NCI-H1436 (cell line): ENCODE data around the gene KRTAP5-11.
"Not testable (repeated sequence)": the region's sequence is repeated elsewhere in the genome, so short reads cannot be mapped to it uniquely, and the experiment has no call there.

Source experiments
- DNase-seq: peaks from one replicate; lab custom pipeline; 2025; lab: John Stamatoyannopoulos, UW

KRTAP5-11 gene, protein sequence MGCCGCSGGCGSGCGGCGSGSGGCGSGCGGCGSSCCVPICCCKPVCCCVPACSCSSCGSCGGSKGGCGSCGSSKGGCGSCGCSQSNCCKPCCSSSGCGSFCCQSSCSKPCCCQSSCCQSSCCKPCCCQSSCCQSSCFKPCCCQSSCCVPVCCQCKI

DNA sequence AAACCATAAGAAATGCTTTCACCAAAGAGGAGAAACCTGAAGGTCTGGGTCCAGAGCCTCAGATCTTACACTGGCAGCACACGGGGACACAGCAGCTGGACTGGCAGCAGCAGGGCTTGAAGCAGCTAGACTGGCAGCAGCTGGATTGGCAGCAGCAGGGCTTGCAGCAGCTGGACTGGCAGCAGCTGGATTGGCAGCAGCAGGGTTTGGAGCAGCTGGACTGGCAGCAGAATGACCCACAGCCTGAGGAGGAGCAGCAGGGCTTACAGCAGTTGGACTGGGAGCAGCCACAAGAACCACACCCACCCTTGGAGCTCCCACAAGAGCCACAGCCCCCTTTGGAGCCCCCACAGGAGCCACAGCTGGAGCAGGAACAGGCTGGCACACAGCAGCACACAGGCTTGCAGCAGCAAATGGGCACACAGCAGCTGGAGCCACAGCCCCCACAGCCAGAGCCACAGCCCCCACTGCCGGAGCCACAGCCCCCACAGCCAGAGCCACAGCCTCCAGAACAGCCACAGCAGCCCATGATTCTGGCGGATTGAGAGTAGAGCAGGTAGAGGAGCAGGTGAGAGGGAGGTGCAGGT, at the start of gene KRTAP5-11:
KRTAP5-11 (minus strand) TSS at position 567 of the 587 bp plus-strand sequence; CDS start at position 529, 38 bp downstream.
- no peak for DNase-seq

DNA sequence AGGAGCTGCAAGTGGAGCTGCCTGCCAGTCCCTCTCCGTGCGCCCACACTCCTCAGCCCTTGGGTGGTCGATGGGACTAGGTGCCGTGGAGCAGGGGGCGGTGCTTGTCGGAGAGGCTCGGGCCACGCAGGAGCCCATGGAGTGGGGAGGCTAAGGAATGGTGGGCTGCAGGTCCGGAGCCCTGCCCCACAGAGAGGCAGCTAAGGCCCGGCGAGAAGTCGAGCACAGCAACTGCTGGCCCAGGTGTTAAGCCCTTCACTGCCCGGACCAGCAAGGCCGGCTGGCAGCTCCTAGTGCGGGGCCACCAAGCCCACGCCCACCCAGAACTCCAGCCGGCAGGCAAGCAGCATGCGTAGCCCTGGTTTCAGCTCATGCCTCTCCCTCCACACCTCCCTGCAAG, 48.9 kb upstream of the KRTAP5-11 start:
- not testable (repeated sequence) for DNase-seq

DNA sequence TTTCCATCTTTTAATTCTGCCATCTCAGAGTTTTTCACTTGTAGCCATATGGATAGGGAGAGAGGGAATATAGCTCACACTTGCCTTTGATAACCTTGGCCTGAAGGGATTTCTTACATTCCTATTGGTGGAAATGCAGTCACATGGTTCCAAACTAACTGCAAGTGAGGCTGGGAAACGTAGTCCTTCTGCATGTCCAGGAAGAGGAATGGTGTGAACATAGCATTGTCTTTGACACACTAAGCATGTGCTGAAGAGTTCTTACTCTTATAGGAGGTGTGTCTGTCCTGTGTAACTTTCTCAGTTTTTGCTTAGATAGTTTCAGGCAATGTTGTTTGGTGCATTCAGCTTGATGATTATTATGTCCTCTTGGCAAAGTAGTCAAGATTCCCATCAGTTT, 47.4 kb upstream of the KRTAP5-11 start:
- DNase-seq: not testable (repeated sequence)

DNA sequence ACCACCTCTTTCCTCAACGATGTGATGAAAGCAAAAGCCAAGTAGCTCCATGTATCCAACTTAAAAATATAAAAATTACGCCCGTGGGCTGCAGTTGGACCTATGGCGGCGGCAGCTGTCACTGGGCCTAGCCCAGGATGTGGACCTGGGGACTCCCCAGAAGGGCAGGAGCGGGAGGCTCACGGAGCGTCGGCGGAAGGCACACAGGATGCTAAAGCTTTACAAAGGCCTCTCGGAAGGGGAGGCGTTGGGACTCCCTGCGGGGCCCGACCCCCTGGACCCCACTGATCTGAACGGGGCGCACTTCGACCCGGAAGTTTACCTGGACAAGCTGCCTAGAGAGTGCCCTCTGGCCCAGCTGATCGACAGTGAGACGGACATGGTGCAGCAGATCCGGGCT, 46.3 kb upstream of the KRTAP5-11 start:
- not testable (repeated sequence) for DNase-seq

DNA sequence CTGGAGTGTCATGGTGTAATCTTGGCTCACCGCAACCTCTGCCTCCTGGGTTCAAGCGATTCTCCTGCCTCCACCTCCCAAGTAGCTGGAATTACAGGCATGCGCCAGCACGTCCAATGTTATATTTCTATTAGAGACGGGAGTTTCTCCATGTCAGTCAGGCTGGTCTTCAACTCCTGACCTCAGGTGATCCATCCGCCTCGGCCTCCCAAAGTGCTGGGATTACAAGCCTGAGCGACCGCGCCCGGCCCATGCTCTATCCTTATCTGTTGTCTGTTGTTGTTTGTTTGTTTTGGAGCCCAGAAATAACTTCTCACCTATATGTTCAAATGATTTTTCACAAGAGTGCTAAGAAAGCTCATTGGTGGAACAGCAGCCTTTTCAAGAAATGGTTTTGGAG, 40.6 kb upstream of the KRTAP5-11 start:
- DNase-seq: not testable (repeated sequence)

DNA sequence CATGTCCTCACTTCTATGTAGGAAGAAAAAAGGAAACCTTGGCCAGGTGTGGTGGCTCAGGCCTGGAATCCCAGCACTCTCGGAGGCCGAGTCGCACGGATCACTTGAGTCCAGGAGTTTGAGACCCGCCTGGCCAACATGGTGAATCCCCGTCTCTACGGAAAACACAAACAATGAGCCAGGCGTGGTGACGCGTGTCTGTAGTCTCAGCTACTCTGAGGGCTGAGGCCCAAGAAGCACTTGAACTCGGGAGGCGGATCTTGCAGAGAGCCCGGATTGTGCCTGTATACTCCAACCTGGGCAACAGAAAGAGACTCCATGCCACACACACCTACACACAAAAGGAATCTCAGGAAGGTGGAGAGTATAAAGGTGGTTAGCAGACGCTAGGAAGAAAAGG, 39.9 kb upstream of the KRTAP5-11 start:
- not testable (repeated sequence) for DNase-seq

DNA sequence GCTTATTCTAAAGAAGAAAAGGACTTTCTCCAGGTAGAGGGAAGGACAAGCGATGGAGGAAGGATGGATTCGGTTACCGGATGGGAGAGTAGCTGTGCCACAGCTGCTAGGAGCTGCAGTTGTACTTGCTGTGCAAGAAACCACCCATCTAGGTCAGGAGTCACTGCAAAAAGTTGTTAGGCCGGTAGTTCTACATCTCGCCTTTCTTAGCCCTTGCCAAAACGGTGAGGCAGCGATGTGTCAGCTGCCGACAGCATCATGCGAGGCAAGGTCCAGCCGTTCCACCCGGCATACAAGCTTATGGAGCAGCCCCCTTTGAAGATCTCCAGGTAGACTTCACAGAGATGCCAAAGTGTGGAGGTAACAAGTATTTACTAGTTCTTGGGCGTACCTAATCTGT, 32.3 kb upstream of the KRTAP5-11 start:
- DNase-seq: not testable (repeated sequence)

DNA sequence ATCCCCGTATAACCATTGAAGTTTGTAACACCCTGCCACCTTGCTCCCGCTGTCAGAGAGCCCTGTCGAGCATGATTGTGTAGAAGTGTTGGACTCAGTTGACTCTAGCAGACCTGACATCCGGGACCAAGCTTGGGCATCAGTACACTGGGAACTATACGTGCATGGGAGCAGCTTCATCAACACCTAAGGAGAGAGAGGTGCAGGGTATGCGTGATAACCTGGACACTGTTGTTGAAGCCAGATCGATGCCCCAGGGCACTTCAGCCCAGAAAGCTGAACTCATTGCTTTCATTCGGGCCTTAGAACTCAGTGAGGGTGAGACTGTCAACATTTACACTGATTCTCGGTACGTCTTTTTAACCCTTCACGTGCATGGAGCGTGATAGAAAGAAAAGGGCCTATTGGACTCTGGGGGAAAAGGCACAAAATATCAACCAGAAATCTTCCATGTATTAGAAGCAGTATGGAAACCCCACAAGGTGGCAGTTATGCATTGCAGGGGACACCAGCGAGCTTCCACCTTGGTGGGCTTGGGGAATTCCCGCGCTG, 31.8 kb upstream of the KRTAP5-11 start:
- not testable (repeated sequence) for DNase-seq

DNA sequence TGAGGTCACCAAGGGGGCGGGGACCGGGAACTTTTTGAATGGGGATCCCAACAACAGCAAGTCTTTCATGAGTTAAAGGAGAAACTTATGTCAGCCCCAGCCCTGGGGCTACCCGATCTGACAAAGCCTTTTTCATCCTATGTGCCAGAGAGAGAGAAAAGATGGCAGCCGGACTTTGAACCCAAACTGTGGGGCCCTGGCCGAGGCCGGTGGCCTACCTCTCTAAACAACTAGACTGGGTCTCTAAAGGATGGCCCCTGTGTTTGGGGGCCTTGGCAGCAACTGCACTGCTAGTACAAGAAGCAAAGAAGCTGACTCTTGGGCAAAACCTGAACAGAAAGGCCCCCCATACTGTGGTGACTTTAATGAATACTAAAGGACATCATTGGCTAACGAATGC, 31.3 kb upstream of the KRTAP5-11 start:
- DNase-seq: not testable (repeated sequence)

DNA sequence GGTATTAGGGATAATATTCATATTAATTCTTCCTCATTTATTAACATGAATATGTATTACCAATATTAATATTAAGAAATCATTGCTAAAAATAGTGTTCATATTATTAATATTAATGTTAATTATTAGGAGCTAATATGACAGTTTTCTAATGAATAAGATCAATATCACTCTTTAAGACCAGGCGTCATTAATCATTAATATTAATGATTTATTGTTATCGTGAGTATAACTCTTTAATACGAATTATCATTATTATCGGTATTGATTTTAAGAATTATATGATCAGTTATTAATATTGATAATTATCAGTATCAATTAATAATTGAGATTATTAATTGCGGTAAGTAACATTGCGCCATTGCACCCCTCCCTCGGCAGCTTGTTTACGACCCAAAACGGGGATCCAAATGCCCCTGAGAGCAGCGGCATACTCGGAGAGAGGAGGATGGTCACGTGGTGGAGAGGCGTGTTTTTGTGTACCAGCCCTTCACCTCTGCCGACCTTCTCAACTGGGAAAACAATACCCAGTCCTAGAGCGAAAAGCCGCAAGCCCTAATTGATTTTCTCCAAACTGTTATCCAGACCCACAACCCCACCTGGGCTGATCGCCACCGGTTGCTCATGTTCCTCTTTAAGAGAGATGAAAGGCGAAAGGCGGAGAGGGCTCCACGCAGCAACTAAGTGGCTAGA, 28.7 kb upstream of the KRTAP5-11 start:
- not testable (repeated sequence) for DNase-seq

DNA sequence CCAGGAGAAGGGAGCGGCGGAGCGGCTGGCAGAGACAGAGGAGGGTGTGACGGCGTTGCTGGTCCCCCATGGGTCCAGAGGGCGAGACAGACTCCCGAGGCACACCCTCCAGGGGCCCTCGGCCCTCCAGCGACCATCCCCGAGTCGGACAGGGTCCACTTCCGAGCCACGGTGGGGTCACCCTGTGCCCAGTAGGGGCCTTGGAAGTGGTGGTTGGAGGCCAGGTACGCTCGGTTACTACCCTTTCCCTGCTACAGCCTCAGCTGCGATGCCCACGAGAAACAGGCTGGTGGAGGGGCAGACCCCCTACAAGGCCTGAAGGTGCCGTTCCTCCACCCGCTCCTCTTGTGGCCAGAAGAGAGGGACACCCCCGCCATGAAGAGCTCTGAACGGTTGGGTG, 25.6 kb upstream of the KRTAP5-11 start:
- not testable (repeated sequence) for DNase-seq

DNA sequence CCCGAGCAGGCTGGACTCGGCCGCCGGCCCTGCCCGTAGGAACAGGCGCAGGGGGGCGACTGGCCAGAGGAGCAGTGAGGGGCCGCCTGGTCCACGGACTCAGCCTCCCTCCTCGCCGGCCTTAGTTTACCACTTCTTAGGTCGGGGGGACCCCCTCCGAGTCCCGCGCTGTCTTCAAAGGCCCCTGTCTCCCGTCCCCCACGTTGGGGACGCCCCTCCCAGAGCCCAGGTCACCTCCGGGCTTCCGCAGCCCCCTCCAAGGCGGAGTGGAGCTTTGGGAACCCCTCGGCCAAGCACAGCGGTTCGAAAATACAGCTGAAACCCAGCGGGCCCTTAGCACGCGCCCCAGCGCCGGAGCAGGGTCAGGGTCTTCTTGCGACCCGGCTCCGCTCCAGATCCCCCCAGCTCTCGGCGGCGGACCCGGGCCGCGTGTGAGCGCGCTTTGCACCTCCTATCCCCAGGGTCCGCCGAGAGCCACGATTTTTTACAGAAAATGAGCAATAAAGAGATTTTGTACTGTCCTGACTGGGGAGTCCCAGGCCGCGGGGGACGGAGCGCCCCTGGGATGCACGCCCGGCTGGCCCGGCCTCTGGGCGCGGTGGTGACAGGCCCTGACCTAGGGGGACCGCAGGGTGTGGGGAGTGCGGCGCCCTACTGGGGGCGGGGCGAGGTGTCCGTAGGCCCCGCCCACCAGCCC, 25.0 kb upstream of the KRTAP5-11 start:
- not testable (repeated sequence) for DNase-seq

DNA sequence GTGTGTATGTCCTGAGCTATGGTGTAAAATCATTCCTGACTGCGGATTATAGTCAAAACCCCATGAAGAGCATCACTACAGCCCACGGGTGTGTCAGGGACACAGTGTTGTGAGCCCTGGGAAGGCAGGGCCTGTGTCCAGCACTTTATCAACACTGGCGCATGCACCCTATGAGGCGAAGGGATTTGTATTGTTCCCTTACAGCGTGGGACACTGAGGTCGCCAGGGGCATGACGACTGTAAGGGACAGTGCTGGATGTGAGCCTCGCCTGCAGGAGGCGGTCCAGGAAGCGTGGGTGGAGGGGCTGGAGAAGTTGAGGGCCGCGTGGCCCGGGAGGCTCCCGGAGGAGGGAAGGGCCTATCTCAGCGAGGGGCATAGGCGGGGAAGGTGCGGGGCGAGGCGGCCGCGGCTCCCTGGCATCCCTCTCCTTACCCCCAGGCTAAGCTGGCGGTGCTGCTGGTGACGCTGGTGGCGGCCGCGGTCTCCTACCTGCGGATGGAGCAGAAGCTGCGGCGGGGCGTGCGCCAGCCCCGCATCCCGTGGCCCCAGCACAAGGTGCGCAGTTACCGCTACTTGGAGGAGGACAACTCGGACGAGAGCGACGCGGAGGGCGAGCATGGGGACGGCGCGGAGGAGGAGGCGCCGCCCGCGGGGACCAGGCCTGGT, 24.3 kb upstream of the KRTAP5-11 start:
- DNase-seq: not testable (repeated sequence)

DNA sequence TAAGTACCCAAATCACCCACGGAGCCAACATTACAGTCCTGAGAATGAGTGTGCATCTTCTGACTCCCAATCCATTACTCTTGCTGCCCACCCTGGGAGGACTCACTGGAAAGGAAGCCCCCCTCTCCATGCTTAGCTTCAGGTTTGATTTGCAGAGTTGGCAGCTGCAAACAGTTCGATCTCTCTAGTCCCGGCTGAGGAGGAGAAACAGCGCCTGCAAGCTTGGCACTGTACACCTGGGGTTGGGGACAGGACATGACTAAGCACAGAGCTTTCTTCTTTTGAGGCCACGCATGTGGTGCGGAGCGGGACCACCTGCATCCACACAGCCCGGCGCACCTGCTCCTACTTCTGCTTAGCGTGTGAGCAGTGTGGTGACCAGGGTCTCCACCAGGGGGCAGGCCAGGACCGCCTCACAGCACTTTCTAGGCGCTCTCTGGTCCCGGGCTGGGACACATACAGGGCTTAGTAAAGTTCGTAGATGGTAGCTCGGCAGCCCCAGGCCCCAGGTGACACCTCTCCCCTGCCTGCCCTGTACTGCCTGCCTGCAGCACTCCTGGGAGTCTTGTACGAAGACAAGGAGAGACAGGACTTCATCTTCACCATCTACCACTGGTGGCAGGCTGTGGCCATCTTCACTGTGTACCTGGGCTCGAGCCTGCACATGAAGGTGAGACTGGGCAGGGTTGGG, 22.3 kb upstream of the KRTAP5-11 start:
- not testable (repeated sequence) for DNase-seq

DNA sequence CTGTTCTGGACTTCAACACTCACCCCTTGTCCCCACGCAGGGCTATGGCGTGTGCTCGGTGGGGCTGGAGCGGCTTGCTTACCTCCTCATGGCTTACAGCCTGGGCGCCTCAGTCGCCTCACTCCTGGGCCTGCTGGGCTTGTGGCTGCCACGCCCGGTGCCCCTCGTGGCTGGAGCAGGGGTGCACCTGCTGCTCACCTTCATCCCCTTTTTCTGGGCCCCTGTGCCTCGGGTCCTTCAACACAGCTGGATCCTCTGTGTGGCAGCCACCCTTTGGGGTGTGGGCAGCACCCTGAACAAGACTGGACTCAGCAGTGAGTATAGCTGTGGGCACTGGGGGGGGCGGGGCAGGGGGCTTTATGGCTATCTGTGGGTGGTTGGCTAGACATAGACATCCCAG, 20.5 kb upstream of the KRTAP5-11 start:
- DNase-seq: not testable (repeated sequence)

DNA sequence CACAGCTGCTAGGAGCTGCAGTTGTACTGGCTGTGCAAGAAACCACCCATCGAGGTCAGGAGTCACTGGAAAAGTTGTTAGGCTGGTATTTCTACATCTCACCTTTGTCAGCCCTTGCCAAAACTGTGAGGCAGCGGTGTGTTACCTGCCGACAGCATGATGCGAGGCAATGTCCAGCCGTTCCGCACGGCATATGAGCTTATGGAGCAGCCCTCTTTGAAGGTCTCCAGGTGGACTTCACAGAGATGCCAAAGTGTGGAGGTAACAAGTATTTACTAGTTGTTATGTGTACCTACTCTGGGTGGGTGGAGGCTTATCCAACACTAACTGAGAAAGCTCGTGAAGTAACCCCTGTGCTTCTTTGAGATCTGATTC, 6.9 kb upstream of the KRTAP5-11 start:
- not testable (repeated sequence) for DNase-seq

DNA sequence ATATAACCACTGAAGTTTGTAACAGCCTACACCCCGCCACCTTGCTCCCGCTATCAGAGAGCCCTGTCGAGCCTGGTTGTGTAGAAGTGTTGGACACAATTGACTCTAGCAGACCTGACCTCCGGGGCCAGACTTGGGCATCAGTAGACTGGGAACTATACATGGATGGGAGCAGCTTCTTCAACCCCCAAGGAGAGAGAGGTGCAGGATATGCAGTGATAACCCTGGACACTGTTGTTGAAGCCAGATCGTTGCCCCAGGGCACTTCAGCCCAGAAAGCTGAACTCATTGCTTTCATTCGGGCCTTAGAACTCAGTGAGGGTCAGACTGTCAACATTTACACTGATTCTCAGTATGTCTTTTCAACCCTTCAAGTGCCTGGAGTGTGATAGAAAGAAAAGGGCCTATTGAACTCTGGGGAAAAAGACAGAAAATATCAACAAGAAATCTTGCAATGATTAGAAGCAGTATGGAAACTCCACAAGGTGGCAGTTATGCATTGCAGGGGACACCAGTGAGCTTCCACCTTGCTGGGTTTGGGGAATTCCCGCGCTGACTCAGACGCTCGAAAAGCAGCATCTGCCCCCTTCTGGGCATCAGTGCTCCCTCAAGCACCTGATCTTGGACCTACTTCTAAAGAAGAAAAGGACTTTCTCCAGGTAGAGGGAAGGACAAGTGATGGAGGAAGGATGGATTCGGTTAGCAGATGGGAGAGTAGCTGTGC, 6.3 kb upstream of the KRTAP5-11 start:
- DNase-seq: not testable (repeated sequence)

DNA sequence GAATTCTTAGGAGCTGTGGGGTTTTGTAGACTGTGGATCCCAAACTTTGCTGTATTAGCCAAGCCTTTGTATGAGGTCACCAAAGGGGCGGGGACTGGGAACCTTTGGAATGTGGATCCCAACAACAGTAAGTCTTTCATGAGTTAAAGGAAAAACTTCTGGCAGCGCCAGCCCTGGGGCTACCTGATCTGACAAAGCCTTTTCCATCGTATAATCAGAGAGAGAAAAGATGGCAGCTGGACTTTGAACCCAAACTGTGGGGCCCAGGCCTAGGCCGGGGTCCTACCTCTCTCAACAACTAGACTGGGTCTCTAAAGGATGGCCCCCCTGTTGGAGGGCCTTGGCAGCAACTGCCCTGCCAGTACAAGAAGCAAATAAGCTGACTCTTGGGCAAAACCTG, 5.6 kb upstream of the KRTAP5-11 start:
- not testable (repeated sequence) for DNase-seq

DNA sequence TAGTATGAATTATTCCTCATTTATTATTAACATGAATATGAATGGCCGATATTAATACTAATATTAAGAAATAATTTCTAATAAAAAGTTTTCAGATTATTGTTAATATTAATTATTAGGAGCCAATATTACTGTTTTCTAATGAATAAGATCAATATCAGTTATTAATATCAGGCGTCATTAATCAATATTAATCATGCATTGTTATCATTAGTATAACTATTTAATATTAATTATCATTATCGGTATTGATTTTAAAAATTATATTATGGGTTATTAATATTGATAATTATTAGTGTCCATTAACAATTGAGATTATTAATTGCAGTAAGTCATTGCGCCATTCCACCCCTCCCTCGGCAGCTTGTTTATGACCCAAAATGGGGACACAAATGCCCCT, 3.0 kb upstream of the KRTAP5-11 start:
- DNase-seq: not testable (repeated sequence)

DNA sequence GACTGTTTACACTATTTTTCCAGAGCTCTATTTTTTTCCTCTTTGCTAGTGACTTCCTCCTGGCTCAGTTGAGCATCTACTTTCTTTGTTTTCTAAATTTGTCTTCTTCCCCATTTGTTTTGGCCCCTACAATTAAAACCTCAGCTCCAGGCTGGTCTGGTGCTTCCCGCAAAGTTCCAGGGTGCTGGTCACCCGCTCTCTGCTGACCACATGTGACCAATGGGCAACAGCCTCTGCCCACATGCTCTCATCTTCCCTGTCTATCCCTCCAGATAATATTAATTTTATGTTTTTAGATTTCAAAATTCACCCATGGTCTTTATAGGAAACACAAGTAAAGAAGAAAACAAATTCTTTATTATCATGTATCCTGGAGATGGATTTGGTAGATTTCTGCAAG, 294 bp upstream of the KRTAP5-11 start:
- not testable (repeated sequence) for DNase-seq

DNA sequence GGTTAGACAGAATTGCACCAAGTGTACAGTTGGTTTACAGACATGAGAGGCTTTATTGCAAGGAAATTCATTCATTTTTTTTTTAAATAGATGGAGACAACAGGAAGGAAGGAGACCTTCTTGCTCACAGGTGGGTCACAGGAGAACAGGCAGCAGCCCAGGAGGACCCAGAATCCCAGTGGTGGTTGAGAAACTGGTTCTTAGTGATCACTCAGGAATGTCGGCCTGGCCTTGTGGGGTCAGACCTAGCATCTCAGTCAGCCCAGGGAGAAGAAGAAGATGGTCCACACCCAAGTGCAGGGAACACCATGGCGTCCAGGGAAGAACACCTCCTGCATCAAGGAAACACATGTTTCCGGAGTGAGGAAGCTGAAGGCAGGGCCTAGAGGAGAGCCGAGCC, 849 bp downstream of the KRTAP5-11 start:
- DNase-seq: no peak
